ENCODE data around the gene PSMC2.

DNA sequence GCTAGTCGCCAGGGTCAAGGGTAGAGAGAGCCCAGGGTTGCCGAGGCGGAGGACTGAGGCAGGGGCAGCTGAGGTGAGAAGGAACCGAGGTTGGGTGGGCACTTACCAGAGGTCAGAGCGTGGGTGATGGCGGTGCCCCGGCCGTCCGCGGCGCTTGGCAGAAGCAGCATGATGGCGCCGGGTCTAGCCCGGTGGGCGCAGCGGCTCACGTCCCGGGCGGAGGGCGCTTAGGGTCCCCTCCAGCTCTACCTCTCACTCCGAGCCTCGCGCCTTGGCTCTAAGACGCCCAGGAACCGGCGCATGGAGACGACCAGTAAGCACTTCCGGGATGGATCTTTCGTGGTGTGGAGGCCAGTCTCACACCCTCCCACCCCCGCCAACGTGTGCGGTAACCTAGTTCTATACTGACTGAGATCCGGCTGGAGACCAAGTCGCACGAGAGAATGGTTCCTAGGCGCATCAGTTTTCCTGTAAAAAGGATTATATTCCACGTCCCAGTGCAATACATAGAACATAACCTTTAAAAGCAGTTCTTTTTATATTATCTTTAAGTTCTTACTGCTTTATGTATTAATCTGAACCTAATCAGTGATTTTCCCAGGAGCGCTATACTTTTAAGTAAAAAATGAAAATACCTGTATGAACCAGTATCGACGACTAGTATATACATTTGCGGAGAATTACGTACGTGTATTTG lies 2.8 kb upstream of the PSMC2 start, which contains the start of gene DNAJC2:
- TF ChIP-seq, protein P1, sequence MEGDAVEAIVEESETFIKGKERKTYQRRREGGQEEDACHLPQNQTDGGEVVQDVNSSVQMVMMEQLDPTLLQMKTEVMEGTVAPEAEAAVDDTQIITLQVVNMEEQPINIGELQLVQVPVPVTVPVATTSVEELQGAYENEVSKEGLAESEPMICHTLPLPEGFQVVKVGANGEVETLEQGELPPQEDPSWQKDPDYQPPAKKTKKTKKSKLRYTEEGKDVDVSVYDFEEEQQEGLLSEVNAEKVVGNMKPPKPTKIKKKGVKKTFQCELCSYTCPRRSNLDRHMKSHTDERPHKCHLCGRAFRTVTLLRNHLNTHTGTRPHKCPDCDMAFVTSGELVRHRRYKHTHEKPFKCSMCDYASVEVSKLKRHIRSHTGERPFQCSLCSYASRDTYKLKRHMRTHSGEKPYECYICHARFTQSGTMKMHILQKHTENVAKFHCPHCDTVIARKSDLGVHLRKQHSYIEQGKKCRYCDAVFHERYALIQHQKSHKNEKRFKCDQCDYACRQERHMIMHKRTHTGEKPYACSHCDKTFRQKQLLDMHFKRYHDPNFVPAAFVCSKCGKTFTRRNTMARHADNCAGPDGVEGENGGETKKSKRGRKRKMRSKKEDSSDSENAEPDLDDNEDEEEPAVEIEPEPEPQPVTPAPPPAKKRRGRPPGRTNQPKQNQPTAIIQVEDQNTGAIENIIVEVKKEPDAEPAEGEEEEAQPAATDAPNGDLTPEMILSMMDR (IDR thresholded peaks at IDR 0.05): no peak
- peak in 2 of 4 donors; percentile 60 to 62 for TF ChIP-seq POLR2A (IDR thresholded peaks at IDR 0.05)
